Measurements from ENCODE around the gene FIBCD1. TPM values are rescaled to one million over a fixed set of nuclear protein-coding genes. Genes with fewer than 3 reads are reported as not detected.

The FIBCD1 gene
- total RNA-seq, 2 experiments from 2014 or later = not detected

- no peak for DNase-seq
- Mint-ChIP-seq H3K27ac (no peak overlapping the region), H3K36me3 (ENCODE audit: low read depth) (no peaks in the 10 kb centered on the region), H3K27me3 (peaks cover 14% of the 10 kb centered on the region), H3K9me3 (ENCODE audit: low read depth) (no peaks in the 10 kb centered on the region), H3K4me3 (no peak overlapping the region), H3K4me1 (no peaks in the 10 kb centered on the region)
- intact Hi-C loops (cut with DNase I, micrococcal nuclease) = no loop called here
- no peak for ATAC-seq
- CTCF ChIA-PET = no interaction called here
- POLR2A ChIA-PET = interaction anchor here (1.2 kb wide), 1 partner anchor 13 kb away, joined by 3 read pairs; no protein-coding TSS in a partner anchor
Observed at GRCh38 chr9:130972277-130972956, 33.4 kb upstream of the FIBCD1 start.

- Mint-ChIP-seq H3K36me3 (ENCODE audit: low read depth) (no peaks in the 10 kb centered on the region), H3K9me3 (ENCODE audit: low read depth) (no peaks in the 10 kb centered on the region), H3K4me3 (no peak overlapping the region), H3K27ac (no peak overlapping the region), H3K27me3 (peaks cover 14% of the 10 kb centered on the region), H3K4me1 (no peaks in the 10 kb centered on the region)
- ChIA-PET CTCF (no interaction called here), POLR2A (interaction anchor here (1.2 kb wide), 1 partner anchor 12 kb away, joined by 3 read pairs; no protein-coding TSS in a partner anchor)
- ATAC-seq (no peak), DNase-seq (no peak)
- intact Hi-C loops (cut with DNase I, micrococcal nuclease) = no loop called here
Observed at GRCh38 chr9:130971294-130971849, 32.3 kb upstream of the FIBCD1 start.

GRCh38 chr9:130970855-130971254 lies 31.8 kb upstream of the FIBCD1 start:
- no peaks in the 10 kb centered on the region for H3K4me1 Mint-ChIP-seq
- no peaks in the 10 kb centered on the region for H3K36me3 Mint-ChIP-seq (ENCODE audit: low read depth)
- DNase-seq (no peak), ATAC-seq (no peak)
- no peak overlapping the region for H3K4me3 Mint-ChIP-seq
- H3K27me3 Mint-ChIP-seq = peaks cover 14% of the 10 kb centered on the region
- H3K27ac Mint-ChIP-seq = no peak overlapping the region
- CTCF ChIA-PET = no interaction called here
- POLR2A ChIA-PET = no interaction called here
- no peaks in the 10 kb centered on the region for H3K9me3 Mint-ChIP-seq (ENCODE audit: low read depth)
- intact Hi-C loops (cut with DNase I, micrococcal nuclease) = no loop called here

DNA sequence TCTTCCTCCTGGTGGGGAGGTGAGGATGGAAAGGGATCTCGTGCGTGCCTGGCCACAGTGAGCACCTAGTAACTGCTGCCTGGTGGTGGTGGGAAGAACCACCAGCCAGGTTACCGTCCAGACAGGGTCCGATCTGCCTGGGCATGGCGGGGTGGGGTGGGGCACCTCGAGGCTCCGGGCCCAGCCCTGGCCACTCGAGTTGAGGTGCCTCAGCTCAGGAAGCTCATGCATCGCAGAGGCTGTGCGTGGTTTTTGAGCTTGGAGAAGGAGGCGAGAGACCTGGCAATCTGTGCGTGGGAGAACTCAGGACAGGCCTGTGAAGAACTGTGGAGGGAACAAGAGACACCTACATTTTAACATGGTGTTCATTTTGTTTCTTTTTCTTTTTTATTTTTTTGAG lies 31.0 kb upstream of the FIBCD1 start:
- no peak for DNase-seq
- no peaks in the 10 kb centered on the region for H3K9me3 Mint-ChIP-seq (ENCODE audit: low read depth)
- CTCF ChIA-PET = no interaction called here
- intact Hi-C loops (cut with DNase I, micrococcal nuclease) = no loop called here
- H3K27me3 Mint-ChIP-seq = peaks cover 14% of the 10 kb centered on the region
- no peak for ATAC-seq
- H3K4me3 Mint-ChIP-seq = no peak overlapping the region
- no peaks in the 10 kb centered on the region for H3K36me3 Mint-ChIP-seq (ENCODE audit: low read depth)
- POLR2A ChIA-PET = no interaction called here
- H3K27ac Mint-ChIP-seq = no peak overlapping the region
- H3K4me1 Mint-ChIP-seq = no peaks in the 10 kb centered on the region

GRCh38 chr9:130965680-130966079 lies 26.6 kb upstream of the FIBCD1 start:
- ChIA-PET POLR2A (no interaction called here), CTCF (no interaction called here)
- no peaks in the 10 kb centered on the region for H3K4me1 Mint-ChIP-seq
- H3K4me3 Mint-ChIP-seq = no peak overlapping the region
- DNase-seq = no peak
- no peaks in the 10 kb centered on the region for H3K27me3 Mint-ChIP-seq
- no peaks in the 10 kb centered on the region for H3K9me3 Mint-ChIP-seq (ENCODE audit: low read depth)
- no peak for ATAC-seq
- H3K36me3 Mint-ChIP-seq (ENCODE audit: low read depth) = no peaks in the 10 kb centered on the region
- H3K27ac Mint-ChIP-seq = no peak overlapping the region
- intact Hi-C loops (cut with DNase I, micrococcal nuclease) = no loop called here

GRCh38 chr9:130963916-130964315 lies 24.9 kb upstream of the FIBCD1 start:
- Mint-ChIP-seq H3K4me1 (no peaks in the 10 kb centered on the region), H3K27ac (no peak overlapping the region), H3K27me3 (no peaks in the 10 kb centered on the region), H3K9me3 (ENCODE audit: low read depth) (no peaks in the 10 kb centered on the region), H3K36me3 (ENCODE audit: low read depth) (peaks cover under 1% of the 10 kb centered on the region), H3K4me3 (no peak overlapping the region)
- CTCF ChIA-PET = interaction anchor here (0.7 kb wide), 1 partner anchor 1348 kb away, joined by 3 read pairs; no protein-coding TSS in a partner anchor
- intact Hi-C loops (cut with DNase I, micrococcal nuclease) = no loop called here
- POLR2A ChIA-PET = no interaction called here
- DNase-seq (no peak), ATAC-seq (no peak)

DNA sequence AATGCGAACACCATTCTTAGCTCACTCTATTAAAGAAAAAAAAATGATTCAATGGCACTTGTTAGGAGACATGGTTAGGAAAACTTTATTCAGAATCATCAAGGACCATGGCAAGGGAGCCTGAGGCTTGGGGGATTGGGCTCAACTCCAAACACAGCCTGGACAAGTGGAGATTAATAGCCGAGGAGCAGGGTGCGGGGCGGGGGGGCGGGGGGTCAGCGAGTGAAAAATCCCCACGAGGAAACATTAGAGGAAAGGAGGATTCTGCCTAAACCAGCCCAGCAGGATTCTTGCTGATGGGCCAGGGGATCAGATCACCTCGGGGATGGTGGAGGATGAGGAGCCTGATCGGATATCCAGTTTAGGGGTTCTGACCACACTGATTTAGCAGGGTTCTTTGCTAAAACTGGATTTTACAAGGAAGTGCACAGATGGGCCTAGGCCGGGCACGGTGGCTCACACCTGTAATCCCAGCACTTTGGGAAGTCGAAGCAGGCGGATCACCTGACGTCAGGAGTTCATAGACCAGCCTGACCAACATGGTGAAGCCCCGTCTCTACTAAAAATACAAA lies 24.4 kb upstream of the FIBCD1 start:
- no peak overlapping the region for H3K27ac Mint-ChIP-seq
- no peaks in the 10 kb centered on the region for H3K4me1 Mint-ChIP-seq
- intact Hi-C loops (cut with DNase I, micrococcal nuclease) = no loop called here
- ATAC-seq = no peak
- no peak overlapping the region for H3K4me3 Mint-ChIP-seq
- H3K27me3 Mint-ChIP-seq = no peaks in the 10 kb centered on the region
- no peak for DNase-seq
- H3K36me3 Mint-ChIP-seq (ENCODE audit: low read depth) = peaks cover 2% of the 10 kb centered on the region
- POLR2A ChIA-PET = no interaction called here
- CTCF ChIA-PET = interaction anchor here (0.7 kb wide), 1 partner anchor 1349 kb away, joined by 3 read pairs; no protein-coding TSS in a partner anchor
- no peaks in the 10 kb centered on the region for H3K9me3 Mint-ChIP-seq (ENCODE audit: low read depth)

GRCh38 chr9:130962418-130963316 lies 23.6 kb upstream of the FIBCD1 start:
- ChIA-PET CTCF (interaction anchor here (0.6 kb wide), 1 partner anchor 353 kb away, joined by 3 read pairs; no protein-coding TSS in a partner anchor), POLR2A (no interaction called here)
- H3K27ac Mint-ChIP-seq = no peak overlapping the region
- no peak for DNase-seq
- no peak overlapping the region for H3K4me3 Mint-ChIP-seq
- peaks cover 2% of the 10 kb centered on the region for H3K36me3 Mint-ChIP-seq (ENCODE audit: low read depth)
- intact Hi-C loops (cut with DNase I, micrococcal nuclease) = no loop called here
- H3K9me3 Mint-ChIP-seq (ENCODE audit: low read depth) = no peaks in the 10 kb centered on the region
- H3K27me3 Mint-ChIP-seq = no peaks in the 10 kb centered on the region
- ATAC-seq = no peak
- no peaks in the 10 kb centered on the region for H3K4me1 Mint-ChIP-seq

GRCh38 chr9:130961511-130962300 lies 22.7 kb upstream of the FIBCD1 start:
- H3K36me3 Mint-ChIP-seq (ENCODE audit: low read depth) = peaks cover 2% of the 10 kb centered on the region
- intact Hi-C loops (cut with DNase I, micrococcal nuclease) = no loop called here
- H3K4me3 Mint-ChIP-seq = no peak overlapping the region
- no peak overlapping the region for H3K27ac Mint-ChIP-seq
- ChIA-PET CTCF (interaction anchor here (0.6 kb wide), 1 partner anchor 353 kb away, joined by 3 read pairs; no protein-coding TSS in a partner anchor), POLR2A (no interaction called here)
- H3K4me1 Mint-ChIP-seq = no peaks in the 10 kb centered on the region
- no peaks in the 10 kb centered on the region for H3K9me3 Mint-ChIP-seq (ENCODE audit: low read depth)
- DNase-seq (no peak), ATAC-seq (no peak)
- no peaks in the 10 kb centered on the region for H3K27me3 Mint-ChIP-seq

GRCh38 chr9:130960522-130961378 lies 21.7 kb upstream of the FIBCD1 start:
- CTCF ChIA-PET = interaction anchor here (1.2 kb wide), 1 partner anchor 38 kb away, joined by 3 read pairs; no protein-coding TSS in a partner anchor
- DNase-seq (no peak), ATAC-seq (no peak)
- Mint-ChIP-seq H3K36me3 (ENCODE audit: low read depth) (peaks cover 2% of the 10 kb centered on the region), H3K9me3 (ENCODE audit: low read depth) (no peaks in the 10 kb centered on the region), H3K27me3 (no peaks in the 10 kb centered on the region), H3K4me3 (no peak overlapping the region), H3K4me1 (no peaks in the 10 kb centered on the region), H3K27ac (no peak overlapping the region)
- POLR2A ChIA-PET = interaction anchor here (0.6 kb wide), 1 partner anchor 99 kb away, joined by 4 read pairs; no protein-coding TSS in a partner anchor
- intact Hi-C loops (cut with DNase I, micrococcal nuclease) = no loop called here

Data from activated CD4-positive, alpha-beta T cell treated with anti-CD3 and anti-CD28 coated beads for 36 hours (primary cell).